GM19438 (cell line): ENCODE data around the gene HAUS1.

ENCODE experiments used
- ATAC-seq: cut with Tn5 transposase; IDR thresholded peaks from one replicate; pipeline ENCODE4 v1.9.1; 2021; ENCODE audit warnings: low read depth; ENCODE audit not compliant: unreplicated experiment

The HAUS1 gene

GRCh38 chr18:46104128-46104911, at the start of gene HAUS1:
Gene HAUS1 (plus strand): TSS chr18:46104385. CDS start chr18:46104412, 27 bp downstream.
- ATAC-seq, result peak; percentile 99

GRCh38 chr18:46054956-46055837, 49.0 kb upstream of the HAUS1 start:
- ATAC-seq, result no peak

DNA sequence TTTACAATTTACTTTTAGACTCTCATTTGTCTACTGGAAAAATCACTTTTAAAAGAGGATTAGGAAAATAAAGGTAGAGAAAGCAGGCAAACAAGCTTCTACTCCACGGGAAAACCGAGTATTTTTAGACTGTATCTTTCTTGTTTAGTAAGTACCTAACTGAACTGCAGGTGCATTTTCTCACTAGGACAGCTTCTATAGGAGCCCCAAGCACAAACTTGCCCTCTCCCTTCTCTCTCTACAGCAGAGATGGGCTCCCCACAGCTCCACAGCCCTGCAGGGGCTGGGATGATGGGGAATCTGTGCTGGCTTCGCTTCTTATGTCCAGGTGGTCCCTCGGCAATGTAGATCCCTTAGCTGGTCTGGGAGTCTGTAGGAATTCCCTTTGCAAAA, 48.4 kb upstream of the HAUS1 start:
- no peak for ATAC-seq

DNA sequence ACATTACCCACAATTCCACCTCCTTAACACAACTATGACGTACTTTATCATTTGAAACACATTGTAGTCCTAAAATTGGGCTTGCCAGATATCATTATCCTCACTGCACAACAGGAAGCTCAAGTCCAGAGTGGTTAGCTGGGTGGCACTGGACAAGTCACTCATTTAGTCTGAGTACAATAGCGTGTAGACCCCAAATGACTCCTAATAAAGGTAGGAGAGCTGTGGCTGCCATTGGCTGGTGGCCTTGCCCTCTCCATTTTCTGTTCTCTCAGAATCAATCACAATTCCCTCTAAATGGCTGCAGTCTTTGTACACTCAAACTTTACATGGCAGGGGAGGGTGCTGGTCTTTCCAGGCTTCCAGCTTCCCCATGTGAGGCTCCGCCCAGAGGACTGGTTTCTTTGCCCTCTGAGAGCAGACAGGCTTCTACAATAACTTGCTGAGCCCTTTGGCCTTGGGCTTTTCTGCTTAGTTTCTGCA, 43.8 kb upstream of the HAUS1 start:
- no peak for ATAC-seq

GRCh38 chr18:46061387-46061786, 42.8 kb upstream of the HAUS1 start:
- ATAC-seq, result no peak

GRCh38 chr18:46061796-46062195, 42.4 kb upstream of the HAUS1 start:
- ATAC-seq, result no peak

DNA sequence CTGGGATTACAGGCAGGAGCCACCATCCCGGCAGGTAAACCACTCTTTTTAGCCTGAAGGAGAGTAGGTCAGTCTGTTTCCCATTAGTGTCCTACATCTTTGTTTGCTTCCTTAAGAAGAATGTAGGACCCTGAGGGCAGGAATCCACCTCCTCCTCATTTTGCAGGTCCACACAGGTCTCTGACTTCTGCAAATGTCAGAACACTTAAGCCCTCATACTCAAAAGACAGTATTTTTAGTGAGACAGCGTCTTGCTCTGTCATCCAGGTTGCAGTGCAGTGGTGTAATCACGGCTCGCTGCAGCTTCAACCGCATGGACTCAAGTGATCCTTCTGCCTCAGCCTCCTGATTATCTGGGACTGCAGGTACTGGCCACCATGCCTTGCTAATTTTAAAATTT, 41.4 kb upstream of the HAUS1 start:
- no peak for ATAC-seq

DNA sequence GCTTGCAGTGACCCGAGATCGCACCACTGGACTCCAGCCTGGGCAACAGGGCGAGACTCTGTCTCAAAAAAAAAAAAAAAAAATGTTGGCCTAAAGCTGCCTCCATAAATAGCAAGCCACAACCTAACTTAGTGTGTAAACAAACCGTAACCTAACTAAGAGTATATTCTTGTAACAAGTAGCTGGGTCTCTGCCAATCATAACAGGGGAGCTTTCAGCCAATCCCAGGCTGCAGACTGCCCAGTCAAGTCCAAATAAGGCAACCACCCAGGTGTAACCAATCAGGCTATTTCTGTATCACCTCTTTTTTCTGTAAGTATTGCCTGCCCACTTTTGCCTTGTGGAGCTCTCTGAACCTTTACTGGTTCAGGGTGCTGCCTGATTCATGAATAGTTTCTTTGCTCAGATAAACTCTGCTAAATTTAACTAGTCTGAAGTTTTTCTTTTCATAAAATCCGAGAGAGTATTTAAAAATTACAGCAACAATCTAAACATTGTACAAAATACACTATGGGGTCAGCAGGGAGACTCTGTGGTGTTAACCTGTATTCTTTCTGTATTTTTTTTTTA, 36.7 kb upstream of the HAUS1 start:
- no peak for ATAC-seq

- ATAC-seq, result no peak
Observed at GRCh38 chr18:46068763-46069162, 35.4 kb upstream of the HAUS1 start.

- ATAC-seq, result no peak
Observed at GRCh38 chr18:46069524-46069923, 34.7 kb upstream of the HAUS1 start.

- no peak for ATAC-seq
Observed at GRCh38 chr18:46070232-46070631, 34.0 kb upstream of the HAUS1 start.

- no peak for ATAC-seq
Observed at GRCh38 chr18:46070815-46071652, 33.2 kb upstream of the HAUS1 start.

DNA sequence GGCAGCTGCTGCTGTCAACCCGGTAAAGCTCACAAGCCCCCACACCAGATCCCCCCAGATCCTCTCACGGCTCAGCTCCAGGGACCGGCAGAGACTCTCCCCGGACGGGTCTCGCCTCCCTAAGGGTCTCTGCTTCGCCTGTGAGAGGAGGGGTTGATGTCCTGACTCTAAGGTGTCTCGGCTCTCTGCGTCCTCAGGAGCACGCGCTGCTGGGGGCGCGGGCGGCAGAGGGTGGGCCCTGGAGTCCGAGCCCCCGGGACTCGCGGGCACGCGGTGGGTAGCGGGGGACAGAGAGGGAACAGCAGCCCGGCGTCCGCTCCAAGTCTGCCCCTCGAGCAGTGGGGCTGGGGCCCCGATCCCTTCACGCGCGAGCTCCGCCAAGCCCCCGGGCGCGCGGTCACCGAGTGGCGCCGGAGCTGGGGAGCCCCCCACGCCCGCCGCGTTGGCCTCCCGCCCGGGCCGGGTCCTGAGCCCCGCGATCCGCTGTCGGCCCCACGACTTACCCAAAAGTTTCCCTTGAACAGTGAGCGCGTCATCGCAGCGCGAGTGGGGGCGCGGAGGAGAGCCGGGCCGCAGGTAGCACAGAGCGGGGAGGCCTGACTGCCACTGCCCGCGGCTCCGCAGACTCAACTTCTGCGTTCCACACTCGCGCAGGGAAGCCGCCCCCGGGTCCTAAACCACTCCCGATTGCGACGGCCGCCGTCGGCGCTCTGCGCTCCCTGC, 32.4 kb upstream of the HAUS1 start, which contains the start of gene PSTPIP2:
TSS of gene PSTPIP2 (minus strand) at position 608 of the 723 bp plus-strand sequence. CDS start at position 536, 72 bp downstream.
- ATAC-seq, result peak; percentile 63

GRCh38 chr18:46072376-46072867, 31.8 kb upstream of the HAUS1 start:
- ATAC-seq, result no peak

DNA sequence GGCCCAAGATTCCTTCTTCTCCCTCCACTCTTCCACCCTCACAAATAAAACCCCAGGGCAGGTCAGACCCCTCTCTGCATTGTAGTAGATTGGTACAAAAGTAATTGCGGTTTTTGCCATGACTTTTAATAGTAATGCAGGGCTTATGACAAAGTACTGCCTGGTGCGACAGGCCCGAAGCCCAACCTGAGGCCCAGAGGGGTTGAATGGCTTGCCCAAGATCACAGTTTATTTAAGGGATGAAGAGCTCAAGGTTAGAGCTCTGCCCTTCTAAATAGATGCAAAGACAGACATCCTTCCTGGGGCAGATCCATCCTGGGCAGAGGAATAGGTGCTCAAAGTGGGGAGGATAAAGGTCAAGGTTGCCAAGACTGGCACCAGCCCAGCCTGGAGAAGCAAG, 31.2 kb upstream of the HAUS1 start:
- no peak for ATAC-seq

DNA sequence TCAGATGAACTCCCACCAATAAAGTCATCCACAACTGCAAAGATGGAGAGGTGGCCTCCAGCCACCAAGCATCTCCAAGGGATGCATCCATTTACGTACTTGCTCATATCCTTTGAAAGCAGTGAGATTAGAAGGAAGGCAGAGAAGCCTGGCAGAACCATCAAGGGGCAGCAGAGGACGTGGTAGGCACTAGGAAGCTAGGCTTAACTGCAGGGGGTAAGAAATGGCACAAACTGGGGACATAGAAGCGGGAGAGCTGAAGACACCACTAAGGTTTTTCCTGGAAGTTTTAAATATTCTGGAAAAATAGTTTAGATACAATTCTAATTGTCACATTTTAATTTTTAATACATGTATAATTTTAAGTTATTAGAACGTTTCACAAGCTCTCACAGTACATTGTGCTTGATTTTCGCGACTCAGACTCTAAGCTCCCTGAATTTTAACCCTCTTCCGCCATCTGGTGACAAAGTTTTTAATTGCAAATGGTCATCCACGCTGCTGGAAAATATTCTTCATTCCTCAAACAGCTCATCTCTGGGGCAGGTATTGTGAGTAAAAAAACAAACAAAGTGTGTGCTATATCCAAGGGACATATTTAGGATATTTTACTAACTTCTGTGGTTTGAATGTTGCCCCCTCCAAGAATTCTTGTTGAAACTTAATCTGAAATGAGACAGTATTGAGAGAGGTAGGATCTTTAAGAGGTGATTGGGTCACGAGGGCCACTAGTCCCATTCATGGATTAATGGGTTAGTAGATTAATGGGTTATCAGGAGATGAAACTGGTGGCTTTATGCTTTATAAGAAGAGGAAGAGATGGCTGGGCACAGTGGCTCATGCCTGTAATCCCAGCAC, 30.5 kb upstream of the HAUS1 start:
- no peak for ATAC-seq

DNA sequence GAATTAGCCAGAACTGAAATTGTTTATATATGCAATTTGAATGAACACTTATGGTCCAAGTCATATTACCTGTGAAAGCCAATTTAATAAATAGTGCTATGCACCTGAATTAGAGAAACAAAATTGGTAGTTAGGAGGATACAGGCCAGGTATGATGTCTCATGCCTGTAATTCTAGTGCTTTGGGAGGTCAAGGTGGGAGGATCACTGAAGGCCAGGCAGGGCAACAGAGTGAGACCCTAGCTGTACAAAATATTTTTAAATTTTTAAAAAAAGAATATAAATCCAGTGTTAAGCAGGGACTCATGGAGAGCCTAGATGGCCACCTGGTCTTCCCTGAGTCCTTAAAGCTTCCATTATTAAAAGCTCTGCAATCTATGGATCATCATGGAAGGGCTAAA, 24.8 kb upstream of the HAUS1 start:
- no peak for ATAC-seq

- ATAC-seq, result no peak
Observed at GRCh38 chr18:46080156-46080555, 24.0 kb upstream of the HAUS1 start.
